ENCODE measurements around the gene DCBLD2.
"Not testable (repeated sequence)": the region's sequence is repeated elsewhere in the genome, so short reads cannot be mapped to it uniquely, and the experiment has no call there.

The DCBLD2 gene

GRCh38 chr3:98874602-98875249 lies 26.8 kb downstream of the DCBLD2 start:
- H3K9me3 ChIP-seq (ENCODE audit: control insufficient read depth, low read length), result no peaks in the 10 kb centered on the region
- peaks cover 10% of the 10 kb centered on the region for H3K4me1 ChIP-seq (ENCODE audit: control insufficient read depth, insufficient read depth, low read length, poor library complexity, severe bottlenecking)
- H3K36me3 ChIP-seq (ENCODE audit: control insufficient read depth, insufficient read depth, low read length), result peaks cover 43% of the 10 kb centered on the region
- WGBS, 2 experiments (ENCODE audit: insufficient coverage in 2 of 2), result 88% methylated on average over 3 of the region's 6 CpGs; no CpG with 5 or more reads in 1 of the 2 experiments
- H3K4me3 ChIP-seq (ENCODE audit: extremely low read depth, insufficient read depth, low read length, poor library complexity, severe bottlenecking), result no peak overlapping the region
- peak overlapping the region; percentile 2 for H3K27ac ChIP-seq (ENCODE audit: low read depth, low read length, severe bottlenecking)

- Histone ChIP-seq H3K4me1 (ENCODE audit: control insufficient read depth, insufficient read depth, low read length, poor library complexity, severe bottlenecking) (no peaks in the 10 kb centered on the region), H3K36me3 (ENCODE audit: control insufficient read depth, insufficient read depth, low read length) (peaks cover 53% of the 10 kb centered on the region), H3K27ac (ENCODE audit: low read depth, low read length, severe bottlenecking) (no peak overlapping the region), H3K4me3 (ENCODE audit: extremely low read depth, insufficient read depth, low read length, poor library complexity, severe bottlenecking) (no peak overlapping the region), H3K9me3 (ENCODE audit: control insufficient read depth, low read length) (peaks cover 6% of the 10 kb centered on the region)
- 100% methylated on average over 1 of the region's 3 CpGs; no CpG with 5 or more reads in 1 of the 2 experiments for WGBS, 2 experiments (ENCODE audit: insufficient coverage in 2 of 2)
Observed at GRCh38 chr3:98869391-98869790, 32.1 kb downstream of the DCBLD2 start.

GRCh38 chr3:98857971-98858370 lies 43.5 kb downstream of the DCBLD2 start:
- WGBS, 2 experiments (ENCODE audit: insufficient coverage in 2 of 2), result 87 to 88% methylated on average over 13 of the region's 21 CpGs
- not testable (repeated sequence) for H3K4me1 ChIP-seq (ENCODE audit: control insufficient read depth, insufficient read depth, low read length, poor library complexity, severe bottlenecking)

GRCh38 chr3:98857258-98857657 lies 44.2 kb downstream of the DCBLD2 start:
- H3K4me3 ChIP-seq (ENCODE audit: extremely low read depth, insufficient read depth, low read length, poor library complexity, severe bottlenecking); H3K4me1 ChIP-seq (ENCODE audit: control insufficient read depth, insufficient read depth, low read length, poor library complexity, severe bottlenecking); H3K27ac ChIP-seq (ENCODE audit: low read depth, low read length, severe bottlenecking); H3K9me3 ChIP-seq (ENCODE audit: control insufficient read depth, low read length): not testable (repeated sequence)
- peaks cover 58% of the 10 kb centered on the region for H3K36me3 ChIP-seq (ENCODE audit: control insufficient read depth, insufficient read depth, low read length)
- 89 to 96% methylated on average over 8 of the region's 9 CpGs for WGBS, 2 experiments (ENCODE audit: insufficient coverage in 2 of 2)

More at GRCh38 chr3:98857971-98858370, 43.5 kb downstream of the DCBLD2 start:
- H3K36me3 ChIP-seq (ENCODE audit: control insufficient read depth, insufficient read depth, low read length), result peaks cover 51% of the 10 kb centered on the region
- not testable (repeated sequence) for H3K27ac ChIP-seq (ENCODE audit: low read depth, low read length, severe bottlenecking); H3K4me3 ChIP-seq (ENCODE audit: extremely low read depth, insufficient read depth, low read length, poor library complexity, severe bottlenecking); H3K9me3 ChIP-seq (ENCODE audit: control insufficient read depth, low read length)

- WGBS, 2 experiments (ENCODE audit: insufficient coverage in 2 of 2), result 100% methylated on average over 2 to 4 of the region's 8 CpGs
- Histone ChIP-seq H3K36me3 (ENCODE audit: control insufficient read depth, insufficient read depth, low read length) (peaks cover 59% of the 10 kb centered on the region), H3K9me3 (ENCODE audit: control insufficient read depth, low read length) (peaks cover 4% of the 10 kb centered on the region), H3K27ac (ENCODE audit: low read depth, low read length, severe bottlenecking) (no peak overlapping the region), H3K4me3 (ENCODE audit: extremely low read depth, insufficient read depth, low read length, poor library complexity, severe bottlenecking) (no peak overlapping the region), H3K4me1 (ENCODE audit: control insufficient read depth, insufficient read depth, low read length, poor library complexity, severe bottlenecking) (no peaks in the 10 kb centered on the region)
Observed at GRCh38 chr3:98856724-98857123, 44.8 kb downstream of the DCBLD2 start.

- no CpG with 5 or more reads among the region's 1 CpG for WGBS, 2 experiments (ENCODE audit: insufficient coverage in 2 of 2)
- no peak overlapping the region for H3K4me3 ChIP-seq (ENCODE audit: extremely low read depth, insufficient read depth, low read length, poor library complexity, severe bottlenecking)
Observed at GRCh38 chr3:98855806-98856400, 45.6 kb downstream of the DCBLD2 start.

GRCh38 chr3:98848108-98848507 lies 53.4 kb downstream of the DCBLD2 start:
- Histone ChIP-seq H3K4me3 (ENCODE audit: extremely low read depth, insufficient read depth, low read length, poor library complexity, severe bottlenecking) (no peak overlapping the region), H3K9me3 (ENCODE audit: control insufficient read depth, low read length) (no peaks in the 10 kb centered on the region), H3K27ac (ENCODE audit: low read depth, low read length, severe bottlenecking) (no peak overlapping the region), H3K36me3 (ENCODE audit: control insufficient read depth, insufficient read depth, low read length) (peaks cover 67% of the 10 kb centered on the region), H3K4me1 (ENCODE audit: control insufficient read depth, insufficient read depth, low read length, poor library complexity, severe bottlenecking) (no peaks in the 10 kb centered on the region)
- WGBS, 2 experiments (ENCODE audit: insufficient coverage in 2 of 2), result no CpG with 5 or more reads among the region's 1 CpG

More at GRCh38 chr3:98855806-98856400, 45.6 kb downstream of the DCBLD2 start:
- peaks cover 4% of the 10 kb centered on the region for H3K9me3 ChIP-seq (ENCODE audit: control insufficient read depth, low read length)
- peaks cover 59% of the 10 kb centered on the region for H3K36me3 ChIP-seq (ENCODE audit: control insufficient read depth, insufficient read depth, low read length)
- H3K4me1 ChIP-seq (ENCODE audit: control insufficient read depth, insufficient read depth, low read length, poor library complexity, severe bottlenecking), result no peaks in the 10 kb centered on the region
- no peak overlapping the region for H3K27ac ChIP-seq (ENCODE audit: low read depth, low read length, severe bottlenecking)

- Histone ChIP-seq H3K36me3 (ENCODE audit: control insufficient read depth, insufficient read depth, low read length) (peaks cover 75% of the 10 kb centered on the region), H3K4me3 (ENCODE audit: extremely low read depth, insufficient read depth, low read length, poor library complexity, severe bottlenecking) (no peak overlapping the region), H3K4me1 (ENCODE audit: control insufficient read depth, insufficient read depth, low read length, poor library complexity, severe bottlenecking) (no peaks in the 10 kb centered on the region), H3K9me3 (ENCODE audit: control insufficient read depth, low read length) (no peaks in the 10 kb centered on the region), H3K27ac (ENCODE audit: low read depth, low read length, severe bottlenecking) (no peak overlapping the region)
Observed at GRCh38 chr3:98846101-98846500, 55.4 kb downstream of the DCBLD2 start.

- WGBS, 2 experiments (ENCODE audit: insufficient coverage in 2 of 2), result 96 to 100% methylated on average over 1 to 4 of the region's 7 CpGs
- no peak overlapping the region for H3K4me3 ChIP-seq (ENCODE audit: extremely low read depth, insufficient read depth, low read length, poor library complexity, severe bottlenecking)
Observed at GRCh38 chr3:98843266-98843959, 58.1 kb downstream of the DCBLD2 start.

GRCh38 chr3:98839846-98840245 lies 61.6 kb downstream of the DCBLD2 start:
- no peaks in the 10 kb centered on the region for H3K4me1 ChIP-seq (ENCODE audit: control insufficient read depth, insufficient read depth, low read length, poor library complexity, severe bottlenecking)
- peaks cover 50% of the 10 kb centered on the region for H3K36me3 ChIP-seq (ENCODE audit: control insufficient read depth, insufficient read depth, low read length)
- WGBS, 2 experiments (ENCODE audit: insufficient coverage in 2 of 2), result 94 to 100% methylated on average over 2 to 3 of the region's 3 CpGs
- no peak overlapping the region for H3K4me3 ChIP-seq (ENCODE audit: extremely low read depth, insufficient read depth, low read length, poor library complexity, severe bottlenecking)
- H3K27ac ChIP-seq (ENCODE audit: low read depth, low read length, severe bottlenecking), result no peak overlapping the region
- H3K9me3 ChIP-seq (ENCODE audit: control insufficient read depth, low read length), result peaks cover 8% of the 10 kb centered on the region

More at GRCh38 chr3:98843266-98843959, 58.1 kb downstream of the DCBLD2 start:
- no peak overlapping the region for H3K27ac ChIP-seq (ENCODE audit: low read depth, low read length, severe bottlenecking)
- H3K36me3 ChIP-seq (ENCODE audit: control insufficient read depth, insufficient read depth, low read length), result peaks cover 79% of the 10 kb centered on the region
- no peaks in the 10 kb centered on the region for H3K4me1 ChIP-seq (ENCODE audit: control insufficient read depth, insufficient read depth, low read length, poor library complexity, severe bottlenecking)
- peaks cover 8% of the 10 kb centered on the region for H3K9me3 ChIP-seq (ENCODE audit: control insufficient read depth, low read length)

GRCh38 chr3:98831060-98831459 lies 70.4 kb downstream of the DCBLD2 start:
- WGBS, 2 experiments (ENCODE audit: insufficient coverage in 2 of 2), result 94 to 100% methylated on average over 2 of the region's 5 CpGs

More at GRCh38 chr3:98831060-98831459, 70.4 kb downstream of the DCBLD2 start:
- not testable (repeated sequence) for H3K4me1 ChIP-seq (ENCODE audit: control insufficient read depth, insufficient read depth, low read length, poor library complexity, severe bottlenecking); H3K27ac ChIP-seq (ENCODE audit: low read depth, low read length, severe bottlenecking); H3K4me3 ChIP-seq (ENCODE audit: extremely low read depth, insufficient read depth, low read length, poor library complexity, severe bottlenecking)
- H3K36me3 ChIP-seq (ENCODE audit: control insufficient read depth, insufficient read depth, low read length), result peaks cover 18% of the 10 kb centered on the region
- H3K9me3 ChIP-seq (ENCODE audit: control insufficient read depth, low read length), result peaks cover 24% of the 10 kb centered on the region

Measured in mesodermal cell (in vitro differentiated cells).